ENCODE measurements around the gene ADIPOR1.

- TF ChIP-seq, protein P1, sequence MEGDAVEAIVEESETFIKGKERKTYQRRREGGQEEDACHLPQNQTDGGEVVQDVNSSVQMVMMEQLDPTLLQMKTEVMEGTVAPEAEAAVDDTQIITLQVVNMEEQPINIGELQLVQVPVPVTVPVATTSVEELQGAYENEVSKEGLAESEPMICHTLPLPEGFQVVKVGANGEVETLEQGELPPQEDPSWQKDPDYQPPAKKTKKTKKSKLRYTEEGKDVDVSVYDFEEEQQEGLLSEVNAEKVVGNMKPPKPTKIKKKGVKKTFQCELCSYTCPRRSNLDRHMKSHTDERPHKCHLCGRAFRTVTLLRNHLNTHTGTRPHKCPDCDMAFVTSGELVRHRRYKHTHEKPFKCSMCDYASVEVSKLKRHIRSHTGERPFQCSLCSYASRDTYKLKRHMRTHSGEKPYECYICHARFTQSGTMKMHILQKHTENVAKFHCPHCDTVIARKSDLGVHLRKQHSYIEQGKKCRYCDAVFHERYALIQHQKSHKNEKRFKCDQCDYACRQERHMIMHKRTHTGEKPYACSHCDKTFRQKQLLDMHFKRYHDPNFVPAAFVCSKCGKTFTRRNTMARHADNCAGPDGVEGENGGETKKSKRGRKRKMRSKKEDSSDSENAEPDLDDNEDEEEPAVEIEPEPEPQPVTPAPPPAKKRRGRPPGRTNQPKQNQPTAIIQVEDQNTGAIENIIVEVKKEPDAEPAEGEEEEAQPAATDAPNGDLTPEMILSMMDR (IDR thresholded peaks at IDR 0.05), result no peak
- TF ChIP-seq POLR2A (IDR thresholded peaks at IDR 0.05) (no peak), EP300 (IDR thresholded peaks at IDR 0.05) (no peak)
Measured at GRCh38 chr1:202945483-202945882, 12.6 kb downstream of the ADIPOR1 start.

Data from ovary (tissue), 3 donors.